Coronary artery (tissue), 2 donors: ENCODE results near the gene PLAC1.

ENCODE experiments used
- DNase-seq: peaks from one replicate; pipeline ENCODE4 v3.0.0-alpha.2; 2017; ENCODE audit warnings: low spot score
- H3K27ac ChIP-seq, 2 donors: fragments of 200-600 bp; sonication (generic); one replicate each; pipeline ENCODE4 v1.5.1; 2016 to 2019
- H3K4me3 ChIP-seq: fragments of 200-600 bp; sonication (generic); 2 replicates; pipeline ENCODE4 v1.5.1; 2016; ENCODE audit warnings: mild to moderate bottlenecking, moderate library complexity
- TF ChIP-seq, protein P1 (sequence below): fragments of 200-600 bp; sonication (generic); IDR thresholded peaks from one replicate; pipeline ENCODE4 v1.5.1; 2019; ENCODE audit warnings: antibody characterized with exemption

PLAC1 gene

DNA sequence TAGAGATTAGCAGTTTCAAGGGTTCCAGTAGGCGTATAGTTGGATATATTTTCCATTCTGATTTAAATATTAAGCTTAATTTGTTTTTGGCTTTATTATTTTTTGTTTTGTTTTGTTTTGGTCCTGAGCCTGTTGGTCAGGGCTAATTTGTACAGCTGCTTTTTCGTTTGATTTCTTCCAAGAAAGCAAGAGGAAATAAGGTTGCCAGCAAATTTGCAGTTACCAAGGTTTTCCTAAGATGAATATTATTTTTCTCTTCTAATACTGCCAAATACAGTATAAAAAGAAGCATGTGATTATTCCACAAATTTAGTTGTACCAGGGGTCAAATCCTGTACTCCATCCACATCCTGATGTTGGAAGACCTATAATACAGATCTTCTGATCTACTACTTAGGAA, 24.9 kb downstream of the PLAC1 start:
- Histone ChIP-seq H3K27ac (no peak overlapping the region), H3K4me3 (no peak overlapping the region)
- TF ChIP-seq, protein P1, sequence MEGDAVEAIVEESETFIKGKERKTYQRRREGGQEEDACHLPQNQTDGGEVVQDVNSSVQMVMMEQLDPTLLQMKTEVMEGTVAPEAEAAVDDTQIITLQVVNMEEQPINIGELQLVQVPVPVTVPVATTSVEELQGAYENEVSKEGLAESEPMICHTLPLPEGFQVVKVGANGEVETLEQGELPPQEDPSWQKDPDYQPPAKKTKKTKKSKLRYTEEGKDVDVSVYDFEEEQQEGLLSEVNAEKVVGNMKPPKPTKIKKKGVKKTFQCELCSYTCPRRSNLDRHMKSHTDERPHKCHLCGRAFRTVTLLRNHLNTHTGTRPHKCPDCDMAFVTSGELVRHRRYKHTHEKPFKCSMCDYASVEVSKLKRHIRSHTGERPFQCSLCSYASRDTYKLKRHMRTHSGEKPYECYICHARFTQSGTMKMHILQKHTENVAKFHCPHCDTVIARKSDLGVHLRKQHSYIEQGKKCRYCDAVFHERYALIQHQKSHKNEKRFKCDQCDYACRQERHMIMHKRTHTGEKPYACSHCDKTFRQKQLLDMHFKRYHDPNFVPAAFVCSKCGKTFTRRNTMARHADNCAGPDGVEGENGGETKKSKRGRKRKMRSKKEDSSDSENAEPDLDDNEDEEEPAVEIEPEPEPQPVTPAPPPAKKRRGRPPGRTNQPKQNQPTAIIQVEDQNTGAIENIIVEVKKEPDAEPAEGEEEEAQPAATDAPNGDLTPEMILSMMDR, result no peak
- DNase-seq, result no peak

- no peak for DNase-seq
- Histone ChIP-seq H3K4me3 (no peak overlapping the region), H3K27ac (no peak overlapping the region)
- TF ChIP-seq, protein P1, result no peak
Measured at GRCh38 chrX:134632355-134632754, 25.9 kb downstream of the PLAC1 start.

DNA sequence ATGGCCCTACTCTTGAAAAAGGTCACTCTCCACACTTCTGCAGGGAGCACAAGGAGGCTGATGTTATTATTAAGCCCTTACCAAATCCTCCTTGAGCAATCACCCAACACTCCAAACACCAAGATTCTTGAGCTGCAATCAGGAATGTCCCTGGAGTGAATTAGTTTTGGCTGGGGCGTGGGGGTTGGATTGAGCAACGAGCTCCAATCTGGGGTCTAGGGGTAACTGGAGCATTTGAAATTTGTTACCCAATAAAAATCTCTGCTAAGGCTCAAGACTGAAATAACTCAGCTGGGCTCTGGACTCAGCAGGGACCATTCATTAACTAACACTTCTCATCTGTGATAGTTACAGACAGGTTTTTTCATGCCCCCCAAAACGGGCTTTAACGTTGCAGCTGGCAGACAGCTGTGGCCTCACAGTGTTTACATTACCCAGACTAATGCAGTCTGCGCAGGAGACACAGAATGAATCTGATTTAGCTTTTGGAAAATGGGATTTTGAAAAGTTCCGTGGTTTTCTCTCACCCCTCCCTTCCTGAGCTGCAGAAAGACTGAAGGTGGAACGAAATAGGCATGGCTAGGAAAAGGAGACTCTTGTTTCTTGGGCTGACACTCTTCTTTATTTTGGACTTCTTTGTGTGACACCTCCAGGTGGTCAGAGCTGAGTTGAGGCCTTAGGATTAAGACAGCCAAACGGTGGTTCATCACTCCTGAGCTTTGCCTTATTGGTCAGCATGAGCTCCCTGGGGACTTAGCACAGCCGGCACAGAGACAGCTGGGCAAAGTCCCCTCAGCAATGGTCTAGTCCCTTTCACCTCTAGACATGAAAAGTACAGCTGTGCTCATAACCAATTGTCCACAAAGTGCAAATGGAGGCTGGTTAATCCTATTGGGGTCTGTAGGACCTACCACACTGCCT, 26.6 kb downstream of the PLAC1 start:
- Histone ChIP-seq H3K4me3 (no peak overlapping the region), H3K27ac (no peak overlapping the region)
- DNase-seq, result no peak
- TF ChIP-seq, protein P1, result no peak

- no peak overlapping the region for H3K27ac ChIP-seq
- TF ChIP-seq, protein P1, result no peak
- H3K4me3 ChIP-seq, result no peak overlapping the region
- DNase-seq, result no peak
Measured at GRCh38 chrX:134628663-134629062, 29.6 kb downstream of the PLAC1 start.

DNA sequence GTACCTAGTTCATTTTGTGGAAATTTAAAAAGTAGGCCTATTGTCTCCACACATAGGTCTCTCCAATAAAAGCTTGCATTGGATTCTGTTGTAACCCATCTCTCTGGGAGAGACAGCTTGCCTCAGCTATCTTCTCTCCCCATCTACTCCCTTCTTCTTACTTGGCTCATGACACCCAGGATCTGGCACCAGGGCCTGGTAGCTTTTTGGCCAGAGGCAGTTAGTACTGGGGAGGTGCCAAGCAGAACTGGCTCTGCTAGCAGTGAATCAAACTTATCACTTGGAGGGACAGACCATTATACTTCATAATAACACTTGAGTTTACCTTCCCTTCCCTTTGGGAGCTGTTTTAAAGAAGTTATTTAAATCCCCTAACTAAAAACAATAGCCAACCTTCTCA, 31.8 kb downstream of the PLAC1 start:
- no peak for DNase-seq
- TF ChIP-seq, protein P1, result no peak
- no peak overlapping the region for H3K27ac ChIP-seq
- H3K4me3 ChIP-seq, result no peak overlapping the region

- peak overlapping the region; percentile 9 for H3K4me3 ChIP-seq
- no peak for DNase-seq
- TF ChIP-seq, protein P1, result no peak
- no peak overlapping the region for H3K27ac ChIP-seq
Measured at GRCh38 chrX:134625315-134625718, 33.0 kb downstream of the PLAC1 start.

GRCh38 chrX:134624046-134624430, 34.2 kb downstream of the PLAC1 start:
- H3K27ac ChIP-seq, result no peak overlapping the region
- no peak for DNase-seq
- TF ChIP-seq, protein P1, result no peak
- H3K4me3 ChIP-seq, result no peak overlapping the region
